Measurements from ENCODE around the gene GPR63.

GPR63 gene

GRCh38 chr6:96849615-96850014, 12.3 kb upstream of the GPR63 start:
- DNase-seq (ENCODE audit: low spot score), result no peak
- Histone ChIP-seq H3K4me3 (no peak overlapping the region), H3K27ac (no peak overlapping the region)
- TF ChIP-seq CTCF (IDR thresholded peaks at IDR 0.05), result no peak

- H3K4me3 ChIP-seq, result no peak overlapping the region
- H3K27ac ChIP-seq, result no peak overlapping the region
- DNase-seq (ENCODE audit: low spot score), result no peak
- TF ChIP-seq CTCF (IDR thresholded peaks at IDR 0.05), result no peak
These were observed 7.3 kb upstream of the GPR63 start for GRCh38 chr6:96844530-96844929.

GRCh38 chr6:96841345-96841744, 4.1 kb upstream of the GPR63 start:
- no peak overlapping the region for H3K27ac ChIP-seq

GRCh38 chr6:96836631-96837080, 621 bp downstream of the GPR63 start:
- peak overlapping the region; percentile 48 to 73 for H3K27ac ChIP-seq
- H3K4me3 ChIP-seq, result peak overlapping the region; percentile 88
- no peak for TF ChIP-seq CTCF (IDR thresholded peaks at IDR 0.05)
- DNase-seq (ENCODE audit: low spot score), result no peak

More at GRCh38 chr6:96841345-96841744, 4.1 kb upstream of the GPR63 start:
- no peak for TF ChIP-seq CTCF (IDR thresholded peaks at IDR 0.05)
- DNase-seq (ENCODE audit: low spot score), result no peak
- H3K4me3 ChIP-seq, result no peak overlapping the region

GRCh38 chr6:96834070-96834469, 3.2 kb downstream of the GPR63 start:
- no peak for DNase-seq (ENCODE audit: low spot score)
- H3K4me3 ChIP-seq, result no peak overlapping the region
- no peak for TF ChIP-seq CTCF (IDR thresholded peaks at IDR 0.05)

GRCh38 chr6:96832780-96833179, 4.5 kb downstream of the GPR63 start:
- H3K27ac ChIP-seq, result no peak overlapping the region
- no peak for TF ChIP-seq CTCF (IDR thresholded peaks at IDR 0.05)
- no peak for DNase-seq (ENCODE audit: low spot score)
- H3K4me3 ChIP-seq, result no peak overlapping the region

More at GRCh38 chr6:96834070-96834469, 3.2 kb downstream of the GPR63 start:
- no peak overlapping the region for H3K27ac ChIP-seq

GRCh38 chr6:96826865-96827264, 10.4 kb downstream of the GPR63 start:
- no peak for TF ChIP-seq CTCF (IDR thresholded peaks at IDR 0.05)
- DNase-seq (ENCODE audit: low spot score), result no peak
- Histone ChIP-seq H3K4me3 (no peak overlapping the region), H3K27ac (no peak overlapping the region)
